Panc1 (cell line): ENCODE results near the gene LRRC27. TPM values are rescaled to one million over a fixed set of nuclear protein-coding genes. Genes with fewer than 3 reads are reported as not detected.

Experiments
- ATAC-seq: fragments of 200-7000 bp; cut with Tn5 transposase; 2 replicates; pipeline ENCODE4 v1.9.1; 2020; ENCODE audit warnings: mild to moderate bottlenecking, moderate library complexity
- BruUV-seq: library from RNA; stranded (reverse); fragments of 400-500 nt; replicated peaks from 2 replicates; lab custom pipeline; 2021; lab: Mats Ljungman, UMichigan
- CTCF ChIA-PET: fragments of 300-600 bp; sonication (Branson Sonifier 250); formaldehyde crosslinking; loops from one replicate; lab custom pipeline; 2022; ENCODE audit warnings: antibody characterized with exemption; lab: Charles Lee
- POLR2A ChIA-PET: fragments of 300-600 bp; sonication (Branson Sonifier 250); formaldehyde crosslinking; loops from one replicate; lab custom pipeline; 2022; ENCODE audit warnings: antibody characterized with exemption; lab: Charles Lee
- DNase-seq: peaks from one replicate; pipeline ENCODE4 v3.0.0-alpha.2; 2010; ENCODE audit warnings: low read depth, low spot score
- H3K27ac ChIP-seq: 2 replicates; pipeline ENCODE4 v1.5.1; 2011; ENCODE audit warnings: mild to moderate bottlenecking, low read length, inconsistent platforms
- H3K27me3 ChIP-seq: fragments of 200-500 bp; sonication (Bioruptor generic); 2 replicates; pipeline ENCODE4 v1.6.0; 2014; ENCODE audit warnings: low read length, inconsistent platforms; ENCODE audit not compliant: control insufficient read depth, insufficient read depth
- H3K36me3 ChIP-seq: fragments of 200-500 bp; sonication (Bioruptor generic); 2 replicates; pipeline ENCODE4 v1.5.1; 2014; ENCODE audit warnings: inconsistent platforms, mild to moderate bottlenecking, low read length, moderate library complexity; ENCODE audit not compliant: control insufficient read depth, insufficient read depth
- H3K4me1 ChIP-seq: 2 replicates; pipeline ENCODE4 v1.5.1; 2011; ENCODE audit warnings: inconsistent platforms, mild to moderate bottlenecking, low read length, moderate library complexity; ENCODE audit not compliant: control insufficient read depth, insufficient read depth
- H3K4me3 ChIP-seq, 2 experiments: 2 replicates each; pipeline ENCODE4 v1.5.1; 2011 to 2012; ENCODE audit warnings: low read depth in 2 of 2, low read length in 2 of 2, mild to moderate bottlenecking in 2 of 2, inconsistent platforms in 1 of 2, moderate library complexity in 1 of 2
- H3K9me3 ChIP-seq: fragments of 200-500 bp; sonication (Bioruptor generic); 2 replicates; pipeline ENCODE4 v1.5.1; 2014; ENCODE audit warnings: low read depth, mild to moderate bottlenecking, inconsistent platforms, low read length, moderate library complexity; ENCODE audit not compliant: control insufficient read depth, insufficient read depth
- POLR2AphosphoS5 ChIP-seq: IDR thresholded peaks from 2 replicates; pipeline ENCODE4 v1.6.1; 2012; ENCODE audit warnings: mild to moderate bottlenecking, low read depth, low read length, moderate library complexity
- SIN3A ChIP-seq: IDR thresholded peaks from 2 replicates; pipeline ENCODE4 v1.6.1; 2012; ENCODE audit warnings: low read depth, mild to moderate bottlenecking, low read length, moderate library complexity, borderline replicate concordance; ENCODE audit not compliant: insufficient read depth
- TCF7L2 ChIP-seq: IDR thresholded peaks from 2 replicates; pipeline ENCODE4 v1.6.1; 2011; ENCODE audit warnings: mild to moderate bottlenecking, low read depth, low read length, inconsistent platforms
- in situ Hi-C: cut with HindIII; loops from 2 replicates; pipeline ENCODE4 v1.10.0; 2016; ENCODE audit warnings: low sequenced_read_pairs, low pct_unique_long_range_greater_than_20kb
- intact Hi-C: fragments of 100-400 bp; cut with micrococcal nuclease; formaldehyde crosslinking; loops from one replicate; pipeline ENCODE4 v1.10.0; 2022; ENCODE audit not compliant: unreplicated experiment
- total RNA-seq: library from RNA; stranded (reverse); gene quantifications from one replicate; pipeline ENCODE4 v1.2.1, GENCODE V29; 2021; ENCODE audit not compliant: unreplicated experiment
- TF ChIP-seq, protein P1 (sequence below): fragments of 450-650 bp; IDR thresholded peaks from 2 replicates; pipeline ENCODE4 v1.5.1; 2017; ENCODE audit warnings: mild to moderate bottlenecking
- TF ChIP-seq, protein P2 (sequence below), 2 experiments: IDR thresholded peaks; 2 replicates each; pipeline ENCODE4 v1.6.1; 2011 to 2012; ENCODE audit warnings: low read depth in 2 of 2, control low read depth in 1 of 2, low read length in 1 of 2, mild to moderate bottlenecking in 1 of 2, moderate library complexity in 1 of 2; ENCODE audit not compliant: insufficient read depth in 1 of 2

Gene LRRC27
- total RNA-seq, 1 experiment from 2014 or later, result 15.7 TPM

DNA sequence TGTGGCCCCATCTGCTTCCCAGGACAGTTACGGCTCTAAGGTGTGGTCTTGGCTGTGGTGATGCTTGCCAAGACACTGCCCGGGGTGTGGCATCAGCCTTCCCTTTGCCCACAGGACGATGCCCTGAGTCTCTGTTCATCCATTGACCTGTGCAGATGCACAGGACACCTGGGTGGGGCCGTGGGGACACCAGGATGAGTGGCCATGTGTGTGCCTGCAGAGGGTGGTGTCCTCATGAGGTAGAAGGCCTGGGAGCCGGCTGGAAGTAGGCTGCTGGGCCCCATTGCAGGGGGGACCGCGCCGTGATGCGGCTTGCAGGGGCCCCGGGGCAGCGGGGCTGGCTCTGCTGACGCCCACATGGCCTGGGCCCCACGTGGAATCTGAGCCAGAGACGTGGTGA lies 42.6 kb downstream of the LRRC27 start:
- Histone ChIP-seq H3K36me3 (no peaks in the 10 kb centered on the region), H3K27ac (no peak overlapping the region), H3K4me1 (peaks cover 5% of the 10 kb centered on the region), H3K27me3 (no peaks in the 10 kb centered on the region), H3K4me3 (no peak overlapping the region), H3K9me3 (no peaks in the 10 kb centered on the region)
- no peak for DNase-seq
- CTCF ChIA-PET, result no interaction called here
- in situ Hi-C loops (no loop called here), intact Hi-C loops (no loop called here)
- no TSS peak for BruUV-seq
- no peak for TF ChIP-seq TCF7L2
- TF ChIP-seq, protein P1, sequence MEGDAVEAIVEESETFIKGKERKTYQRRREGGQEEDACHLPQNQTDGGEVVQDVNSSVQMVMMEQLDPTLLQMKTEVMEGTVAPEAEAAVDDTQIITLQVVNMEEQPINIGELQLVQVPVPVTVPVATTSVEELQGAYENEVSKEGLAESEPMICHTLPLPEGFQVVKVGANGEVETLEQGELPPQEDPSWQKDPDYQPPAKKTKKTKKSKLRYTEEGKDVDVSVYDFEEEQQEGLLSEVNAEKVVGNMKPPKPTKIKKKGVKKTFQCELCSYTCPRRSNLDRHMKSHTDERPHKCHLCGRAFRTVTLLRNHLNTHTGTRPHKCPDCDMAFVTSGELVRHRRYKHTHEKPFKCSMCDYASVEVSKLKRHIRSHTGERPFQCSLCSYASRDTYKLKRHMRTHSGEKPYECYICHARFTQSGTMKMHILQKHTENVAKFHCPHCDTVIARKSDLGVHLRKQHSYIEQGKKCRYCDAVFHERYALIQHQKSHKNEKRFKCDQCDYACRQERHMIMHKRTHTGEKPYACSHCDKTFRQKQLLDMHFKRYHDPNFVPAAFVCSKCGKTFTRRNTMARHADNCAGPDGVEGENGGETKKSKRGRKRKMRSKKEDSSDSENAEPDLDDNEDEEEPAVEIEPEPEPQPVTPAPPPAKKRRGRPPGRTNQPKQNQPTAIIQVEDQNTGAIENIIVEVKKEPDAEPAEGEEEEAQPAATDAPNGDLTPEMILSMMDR, result no peak
- TF ChIP-seq, protein P2, sequence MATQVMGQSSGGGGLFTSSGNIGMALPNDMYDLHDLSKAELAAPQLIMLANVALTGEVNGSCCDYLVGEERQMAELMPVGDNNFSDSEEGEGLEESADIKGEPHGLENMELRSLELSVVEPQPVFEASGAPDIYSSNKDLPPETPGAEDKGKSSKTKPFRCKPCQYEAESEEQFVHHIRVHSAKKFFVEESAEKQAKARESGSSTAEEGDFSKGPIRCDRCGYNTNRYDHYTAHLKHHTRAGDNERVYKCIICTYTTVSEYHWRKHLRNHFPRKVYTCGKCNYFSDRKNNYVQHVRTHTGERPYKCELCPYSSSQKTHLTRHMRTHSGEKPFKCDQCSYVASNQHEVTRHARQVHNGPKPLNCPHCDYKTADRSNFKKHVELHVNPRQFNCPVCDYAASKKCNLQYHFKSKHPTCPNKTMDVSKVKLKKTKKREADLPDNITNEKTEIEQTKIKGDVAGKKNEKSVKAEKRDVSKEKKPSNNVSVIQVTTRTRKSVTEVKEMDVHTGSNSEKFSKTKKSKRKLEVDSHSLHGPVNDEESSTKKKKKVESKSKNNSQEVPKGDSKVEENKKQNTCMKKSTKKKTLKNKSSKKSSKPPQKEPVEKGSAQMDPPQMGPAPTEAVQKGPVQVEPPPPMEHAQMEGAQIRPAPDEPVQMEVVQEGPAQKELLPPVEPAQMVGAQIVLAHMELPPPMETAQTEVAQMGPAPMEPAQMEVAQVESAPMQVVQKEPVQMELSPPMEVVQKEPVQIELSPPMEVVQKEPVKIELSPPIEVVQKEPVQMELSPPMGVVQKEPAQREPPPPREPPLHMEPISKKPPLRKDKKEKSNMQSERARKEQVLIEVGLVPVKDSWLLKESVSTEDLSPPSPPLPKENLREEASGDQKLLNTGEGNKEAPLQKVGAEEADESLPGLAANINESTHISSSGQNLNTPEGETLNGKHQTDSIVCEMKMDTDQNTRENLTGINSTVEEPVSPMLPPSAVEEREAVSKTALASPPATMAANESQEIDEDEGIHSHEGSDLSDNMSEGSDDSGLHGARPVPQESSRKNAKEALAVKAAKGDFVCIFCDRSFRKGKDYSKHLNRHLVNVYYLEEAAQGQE (IDR thresholded peaks at IDR 0.05; ENCODE audit: insufficient read depth in 1 of 2, low read depth in 2 of 2, low read length in 1 of 2), result no peak
- TF ChIP-seq SIN3A, result no peak
- no peak for TF ChIP-seq POLR2AphosphoS5
- POLR2A ChIA-PET, result no interaction called here
- peak; percentile 35; the same call in 1 of the 2 replicates for ATAC-seq

DNA sequence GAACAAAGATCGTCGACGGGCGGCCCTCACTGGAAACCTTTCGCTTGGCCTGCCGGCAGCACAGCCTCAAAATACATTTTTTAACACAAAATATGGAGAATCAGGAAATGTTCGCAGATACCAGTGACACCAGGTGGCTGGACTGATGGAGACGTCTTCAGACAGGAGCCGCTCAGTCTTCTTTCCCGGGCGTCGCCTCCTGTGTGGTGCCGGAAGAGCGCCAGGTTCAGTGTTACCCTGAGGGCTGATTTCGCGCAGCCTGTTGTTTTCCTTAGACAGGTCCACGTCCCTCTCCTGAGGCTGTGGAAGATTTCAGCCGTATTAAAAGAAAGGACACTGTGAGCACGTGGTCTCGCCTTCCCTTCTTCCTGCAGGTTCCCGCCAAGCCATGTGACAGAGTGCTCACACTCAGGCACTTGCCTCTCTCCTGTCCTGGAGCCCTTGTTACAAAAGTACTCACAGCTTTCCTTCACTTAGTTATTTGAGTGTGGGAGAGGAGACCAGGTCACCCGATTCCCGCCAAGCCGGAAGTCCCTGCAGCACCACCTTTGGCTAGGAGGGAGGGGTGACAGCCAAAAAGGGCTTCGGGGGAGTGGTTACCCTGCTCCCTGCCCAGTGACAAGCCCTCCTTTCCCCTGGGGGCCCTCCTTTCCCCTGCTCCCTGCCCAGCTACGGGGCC lies 43.3 kb downstream of the LRRC27 start:
- intact Hi-C loops, result no loop called here
- BruUV-seq, result no TSS peak
- Histone ChIP-seq H3K36me3 (no peaks in the 10 kb centered on the region), H3K27ac (no peak overlapping the region), H3K4me1 (peaks cover 5% of the 10 kb centered on the region), H3K9me3 (no peaks in the 10 kb centered on the region), H3K4me3 (no peak overlapping the region), H3K27me3 (no peaks in the 10 kb centered on the region)
- in situ Hi-C loops, result no loop called here
- DNase-seq (no peak), ATAC-seq (no peak)
- POLR2A ChIA-PET, result no interaction called here
- CTCF ChIA-PET, result no interaction called here
- TF ChIP-seq, protein P2 (IDR thresholded peaks at IDR 0.05; ENCODE audit: insufficient read depth in 1 of 2, low read depth in 2 of 2, low read length in 1 of 2), result no peak
- no peak for TF ChIP-seq POLR2AphosphoS5
- TF ChIP-seq SIN3A, result no peak
- TF ChIP-seq, protein P1, result no peak
- TF ChIP-seq TCF7L2, result no peak
